Measurements from ENCODE around the gene EFCAB9. TPM values are rescaled to one million over a fixed set of nuclear protein-coding genes. Genes with fewer than 3 reads are reported as not detected.
"Not testable (repeated sequence)": the region's sequence is repeated elsewhere in the genome, so short reads cannot be mapped to it uniquely, and the experiment has no call there.

Gene EFCAB9
- total RNA-seq, 1 donor from 2014 or later: not detected

- no peak for ATAC-seq
- intact Hi-C loops (cut with DNase I): loop anchor here (5.0 kb wide), 1 partner anchor 78 kb away; no protein-coding TSS in a partner anchor
- DNase-seq (ENCODE audit: low spot score): peak; percentile 6
Observed at GRCh38 chr5:172185096-172185461, 8.9 kb upstream of the EFCAB9 start.

GRCh38 chr5:172186114-172186695 is 7.8 kb upstream of the EFCAB9 start:
- DNase-seq (ENCODE audit: low spot score): peak; percentile 38
- ATAC-seq: no peak
- intact Hi-C loops (cut with DNase I): loop anchor here (5.0 kb wide), 1 partner anchor 79 kb away; no protein-coding TSS in a partner anchor

- DNase-seq (ENCODE audit: low spot score) (peak; percentile 74), ATAC-seq (peak; percentile 57)
- intact Hi-C loops (cut with DNase I): loop anchor here (5.0 kb wide), 1 partner anchor 80 kb away; no protein-coding TSS in a partner anchor
Observed at GRCh38 chr5:172187118-172188032, 6.6 kb upstream of the EFCAB9 start.

- DNase-seq (ENCODE audit: low spot score) (peak; percentile 95), ATAC-seq (peak; percentile 96)
- intact Hi-C loops (cut with DNase I): loop anchor here (5.0 kb wide), 1 partner anchor 81 kb away; no protein-coding TSS in a partner anchor
Observed at GRCh38 chr5:172188033-172188892, 5.7 kb upstream of the EFCAB9 start, which contains the start of gene STK10. STK10 (minus strand) TSS chr5:172188224; CDS start chr5:172188042, 182 bp downstream.

GRCh38 chr5:172188893-172189692 is 4.9 kb upstream of the EFCAB9 start:
- intact Hi-C loops (cut with DNase I): loop anchor here (5.0 kb wide), 1 partner anchor 82 kb away; no protein-coding TSS in a partner anchor
- DNase-seq (ENCODE audit: low spot score): peak; percentile 58
- no peak for ATAC-seq

GRCh38 chr5:172189693-172190296 is 4.2 kb upstream of the EFCAB9 start:
- intact Hi-C loops (cut with DNase I): loop anchor here (5.0 kb wide), 1 partner anchor 82 kb away; no protein-coding TSS in a partner anchor
- DNase-seq (ENCODE audit: low spot score) (no peak), ATAC-seq (no peak)

GRCh38 chr5:172194985-172195774 is 1.2 kb downstream of the EFCAB9 start:
- DNase-seq (ENCODE audit: low spot score) (peak; percentile 7), ATAC-seq (no peak)
- intact Hi-C loops (cut with DNase I): no loop called here

GRCh38 chr5:172197775-172198174 is 3.8 kb downstream of the EFCAB9 start:
- intact Hi-C loops (cut with DNase I); DNase-seq (ENCODE audit: low spot score); ATAC-seq: not testable (repeated sequence)

- DNase-seq (ENCODE audit: low spot score) (no peak), ATAC-seq (no peak)
- intact Hi-C loops (cut with DNase I): no loop called here
Observed at GRCh38 chr5:172199446-172199845, 5.5 kb downstream of the EFCAB9 start.

GRCh38 chr5:172200476-172200875 is 6.5 kb downstream of the EFCAB9 start:
- intact Hi-C loops (cut with DNase I): no loop called here
- no peak for ATAC-seq
- DNase-seq (ENCODE audit: low spot score): no peak

- DNase-seq (ENCODE audit: low spot score); ATAC-seq; intact Hi-C loops (cut with DNase I): not testable (repeated sequence)
Observed at GRCh38 chr5:172205984-172206383, 12.0 kb downstream of the EFCAB9 start.

- ATAC-seq: no peak
- intact Hi-C loops (cut with DNase I): no loop called here
Observed at GRCh38 chr5:172207511-172207910, 13.5 kb downstream of the EFCAB9 start.

GRCh38 chr5:172209714-172210113 is 15.7 kb downstream of the EFCAB9 start:
- ATAC-seq: no peak
- intact Hi-C loops (cut with DNase I): no loop called here
- no peak for DNase-seq (ENCODE audit: low spot score)

More at GRCh38 chr5:172207511-172207910, 13.5 kb downstream of the EFCAB9 start:
- no peak for DNase-seq (ENCODE audit: low spot score)

GRCh38 chr5:172211676-172212075 is 17.7 kb downstream of the EFCAB9 start:
- no peak for ATAC-seq
- intact Hi-C loops (cut with DNase I): no loop called here
- DNase-seq (ENCODE audit: low spot score): no peak

- DNase-seq (ENCODE audit: low spot score) (no peak), ATAC-seq (no peak)
- intact Hi-C loops (cut with DNase I): no loop called here
Observed at GRCh38 chr5:172213126-172213525, 19.2 kb downstream of the EFCAB9 start.

- intact Hi-C loops (cut with DNase I): no loop called here
- no peak for DNase-seq (ENCODE audit: low spot score)
- no peak for ATAC-seq
Observed at GRCh38 chr5:172216345-172216744, 22.4 kb downstream of the EFCAB9 start.

GRCh38 chr5:172219296-172219695 is 25.3 kb downstream of the EFCAB9 start:
- ATAC-seq (no peak), DNase-seq (ENCODE audit: low spot score) (no peak)
- intact Hi-C loops (cut with DNase I): no loop called here

All from sciatic nerve (tissue), 2 donors.